SK-N-SH (cell line): ENCODE measurements around the gene ITGA6. TPM values are rescaled to one million over a fixed set of nuclear protein-coding genes. Genes with fewer than 3 reads are reported as not detected.

Experiments
- CTCF ChIA-PET: fragments of 300-600, 350-600 bp; formaldehyde crosslinking; extraction: SDS; loops from one replicate; lab custom pipeline; 2021; lab: Yijun Ruan, JAX
- POLR2A ChIA-PET: fragments of 350-600 bp; sonication (Branson Sonifier 250); formaldehyde crosslinking; extraction: SDS; loops from one replicate; lab custom pipeline; 2020; ENCODE audit warnings: antibody characterized with exemption, inconsistent platforms; lab: Yijun Ruan, JAX
- DNase-seq: peaks from one replicate; pipeline ENCODE4 v3.0.0; 2012
- H2AFZ ChIP-seq: fragments of 200-600 bp; sonication (generic); 2 replicates; pipeline ENCODE4 v1.8.1; 2016; ENCODE audit warnings: antibody characterized with exemption, mild to moderate bottlenecking, low read depth
- H3F3A ChIP-seq: fragments of 200-600 bp; sonication (generic); replicated peaks from 2 replicates; pipeline ENCODE3; 2016; ENCODE audit warnings: antibody characterized with exemption, mild to moderate bottlenecking; ENCODE audit not compliant: insufficient read depth
- H3K27ac ChIP-seq, 2 experiments: fragments of 200-500 bp in 1 of 2; fragments of 200-600 bp in 1 of 2; sonication (Bioruptor generic) in 1 of 2; sonication (generic), shearing (Covaris generic) in 1 of 2; 2 replicates each; pipeline versions ENCODE4 v1.5.1 to v1.6.1; 2014 to 2016; ENCODE audit warnings: low read depth in 2 of 2, inconsistent platforms in 1 of 2, low read length in 1 of 2, mild to moderate bottlenecking in 1 of 2, mixed read lengths in 1 of 2
- H3K27me3 ChIP-seq: fragments of 200-600 bp; sonication (generic), shearing (Covaris generic); 2 replicates; pipeline ENCODE4 v1.6.1; 2016; ENCODE audit warnings: mixed run types; ENCODE audit not compliant: insufficient read depth
- H3K36me3 ChIP-seq, 2 experiments: fragments of 200-500 bp in 1 of 2; fragments of 200-600 bp in 1 of 2; sonication (Bioruptor generic) in 1 of 2; sonication (generic) in 1 of 2; replicated peaks in 1 of 2; 2 replicates each; pipeline versions ENCODE3 to v1.5.1; 2014 to 2016; ENCODE audit warnings: low read length in 1 of 2, mild to moderate bottlenecking in 1 of 2; ENCODE audit not compliant: insufficient read depth in 2 of 2, control insufficient read depth in 1 of 2
- H3K4me1 ChIP-seq, 2 experiments: fragments of 200-500 bp in 1 of 2; fragments of 200-600 bp in 1 of 2; sonication (Bioruptor generic) in 1 of 2; sonication (generic), shearing (Covaris generic) in 1 of 2; 2 replicates each; pipeline versions ENCODE4 v1.5.1 to v1.6.1; 2014 to 2016; ENCODE audit warnings: low read depth in 1 of 2, low read length in 1 of 2, mixed run types in 1 of 2; ENCODE audit not compliant: insufficient read depth in 2 of 2, control insufficient read depth in 1 of 2
- H3K4me2 ChIP-seq: fragments of 200-600 bp; sonication (generic), shearing (Covaris generic); 2 replicates; pipeline ENCODE4 v1.6.1; 2017; ENCODE audit warnings: mixed run types
- H3K4me3 ChIP-seq, 2 experiments: fragments of 200-500 bp in 1 of 2; fragments of 200-600 bp in 1 of 2; sonication (Bioruptor generic) in 1 of 2; sonication (generic), shearing (Covaris generic) in 1 of 2; 2 replicates each; pipeline versions ENCODE4 v1.5.1 to v1.8.1; 2014 to 2016; ENCODE audit warnings: low read depth in 2 of 2, inconsistent platforms in 1 of 2, low read length in 1 of 2, mild to moderate bottlenecking in 1 of 2, mixed read lengths in 1 of 2, moderate library complexity in 1 of 2
- H3K79me2 ChIP-seq: fragments of 200-600 bp; sonication (generic); 2 replicates; pipeline ENCODE4 v1.8.1; 2017; ENCODE audit warnings: mild to moderate bottlenecking; ENCODE audit not compliant: insufficient read depth
- H3K9ac ChIP-seq: fragments of 200-600 bp; sonication (generic); 2 replicates; pipeline ENCODE4 v1.6.1; 2017; ENCODE audit warnings: mixed run types
- H3K9me2 ChIP-seq: fragments of 200-600 bp; sonication (generic); 2 replicates; pipeline ENCODE4 v1.6.1; 2017; ENCODE audit warnings: mixed run types
- H3K9me3 ChIP-seq: fragments of 200-600 bp; sonication (generic); 2 replicates; pipeline ENCODE4 v1.6.1; 2017; ENCODE audit warnings: mixed run types, mild to moderate bottlenecking, moderate library complexity
- H4K20me1 ChIP-seq: fragments of 200-600 bp; sonication (generic); 2 replicates; pipeline ENCODE4 v1.6.1; 2017; ENCODE audit warnings: mild to moderate bottlenecking, mixed run types; ENCODE audit not compliant: insufficient read depth
- ELF1 ChIP-seq: IDR thresholded peaks from 2 replicates; pipeline ENCODE4 v1.4.0; 2012
- EP300 ChIP-seq, 2 experiments: IDR thresholded peaks; 2 replicates each; pipeline versions ENCODE4 v1.4.0 to v1.6.1; 2012; ENCODE audit warnings: borderline replicate concordance in 1 of 2, low read depth in 1 of 2, low read length in 1 of 2
- EZH2phosphoT487 ChIP-seq: fragments of 200-600 bp; sonication (generic); IDR thresholded peaks from 2 replicates; pipeline ENCODE4 v1.6.1; 2017; ENCODE audit warnings: low read depth, mixed run types, mild to moderate bottlenecking, antibody characterized with exemption, moderate library complexity, borderline replicate concordance
- FOXJ3 ChIP-seq: sonication (generic); formaldehyde crosslinking; IDR thresholded peaks from 2 replicates; pipeline ENCODE4 v1.5.1; 2020; ENCODE audit warnings: mild to moderate bottlenecking, missing genetic modification reagents
- GABPA ChIP-seq: IDR thresholded peaks from 2 replicates; pipeline ENCODE4 v1.4.0; 2012; ENCODE audit warnings: low read depth, mild to moderate bottlenecking
- JUND ChIP-seq: IDR thresholded peaks from 2 replicates; pipeline ENCODE4 v1.4.0; 2012
- NRF1 ChIP-seq: IDR thresholded peaks from 2 replicates; pipeline ENCODE4 v1.6.1; 2012; ENCODE audit warnings: low read depth, mild to moderate bottlenecking, low read length
- POLR2AphosphoS5 ChIP-seq: IDR thresholded peaks from 2 replicates; pipeline ENCODE4 v1.6.1; 2012; ENCODE audit warnings: low read depth, low read length
- RAD21 ChIP-seq: IDR thresholded peaks from 2 replicates; pipeline ENCODE4 v1.6.1; 2012; ENCODE audit warnings: mild to moderate bottlenecking, low read length
- RFX5 ChIP-seq: IDR thresholded peaks from 2 replicates; pipeline ENCODE4 v1.6.1; 2012; ENCODE audit warnings: mild to moderate bottlenecking, improper control_type of control experiment, low read length
- RXRA ChIP-seq: IDR thresholded peaks from 2 replicates; pipeline ENCODE4 v1.4.0; 2012; ENCODE audit warnings: low read depth, mild to moderate bottlenecking, borderline replicate concordance
- TAF1 ChIP-seq: IDR thresholded peaks from 2 replicates; pipeline ENCODE4 v1.6.1; 2012; ENCODE audit warnings: low read depth, mild to moderate bottlenecking, low read length, moderate library complexity, borderline replicate concordance
- TCF12 ChIP-seq: IDR thresholded peaks from 2 replicates; pipeline ENCODE4 v1.4.0; 2012
- TEAD4 ChIP-seq: IDR thresholded peaks from 2 replicates; pipeline ENCODE4 v1.4.0; 2012; ENCODE audit warnings: mild to moderate bottlenecking, borderline replicate concordance; ENCODE audit not compliant: insufficient read depth
- WGBS: methylation state at CpG from one replicate; pipeline ENCODE4 v1.1.6; 2017; ENCODE audit warnings: low lambda C conversion rate; 5-methylcytosine and 5-hydroxymethylcytosine counted together
- polyA plus RNA-seq, 3 experiments: library from polyadenylated mRNA; depleted of rRNA; stranded (reverse); fragments of >200 nt; gene quantifications; 2 replicates each; pipeline ENCODE4 v1.2.3, GENCODE V29; 2012
- TF ChIP-seq, protein P1 (sequence below): fragments of 150-350 bp; IDR thresholded peaks from 2 replicates; pipeline ENCODE4 v1.6.1; 2016; ENCODE audit warnings: mild to moderate bottlenecking, low read depth, low read length
- TF ChIP-seq, protein P2 (sequence below): IDR thresholded peaks from 2 replicates; pipeline ENCODE4; 2012
- TF ChIP-seq, protein P3 (sequence below): IDR thresholded peaks from 2 replicates; pipeline ENCODE4 v1.4.0; 2012; ENCODE audit warnings: low read depth, borderline replicate concordance
- TF ChIP-seq, protein P4 (sequence below): fragments of 150-350 bp; IDR thresholded peaks from 2 replicates; pipeline ENCODE4 v1.6.1; 2017; ENCODE audit warnings: antibody characterized with exemption, low read length, low read depth, borderline replicate concordance
- TF ChIP-seq, protein P5 (sequence below): fragments of 200-600 bp; sonication (generic); IDR thresholded peaks from 2 replicates; pipeline ENCODE4 v1.6.1; 2017; ENCODE audit warnings: antibody characterized with exemption, mild to moderate bottlenecking, moderate library complexity

ITGA6 gene
- polyA plus RNA-seq, 1 of the 3 experiments (the other 2 are of a cell fraction), result 26.0 TPM

DNA sequence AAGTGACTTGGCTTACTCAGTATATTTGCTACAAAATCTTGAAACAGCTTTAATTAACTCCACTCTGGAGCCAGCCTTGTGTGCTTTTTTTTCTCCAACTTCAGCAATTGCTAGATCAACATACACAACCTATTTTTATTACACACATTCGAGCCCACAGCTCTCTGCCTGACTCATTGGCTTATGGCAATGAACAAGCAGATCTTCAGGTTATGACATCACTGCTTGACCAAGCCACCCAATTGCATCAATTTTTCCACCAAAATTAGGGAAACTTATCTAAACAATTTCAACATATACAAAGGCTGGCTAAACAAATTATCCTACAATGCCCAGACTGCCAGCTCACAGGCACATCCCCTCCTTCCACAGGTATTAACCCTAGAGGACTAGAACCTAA is 88.9 kb downstream of the ITGA6 start:
- H3K36me3 ChIP-seq, result peaks cover 0 to 5% of the 10 kb centered on the region in 2 experiments
- POLR2A ChIA-PET, result no interaction called here
- TF ChIP-seq, protein P1, sequence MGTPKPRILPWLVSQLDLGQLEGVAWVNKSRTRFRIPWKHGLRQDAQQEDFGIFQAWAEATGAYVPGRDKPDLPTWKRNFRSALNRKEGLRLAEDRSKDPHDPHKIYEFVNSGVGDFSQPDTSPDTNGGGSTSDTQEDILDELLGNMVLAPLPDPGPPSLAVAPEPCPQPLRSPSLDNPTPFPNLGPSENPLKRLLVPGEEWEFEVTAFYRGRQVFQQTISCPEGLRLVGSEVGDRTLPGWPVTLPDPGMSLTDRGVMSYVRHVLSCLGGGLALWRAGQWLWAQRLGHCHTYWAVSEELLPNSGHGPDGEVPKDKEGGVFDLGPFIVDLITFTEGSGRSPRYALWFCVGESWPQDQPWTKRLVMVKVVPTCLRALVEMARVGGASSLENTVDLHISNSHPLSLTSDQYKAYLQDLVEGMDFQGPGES, result no peak
- TF ChIP-seq GABPA (no peak), POLR2AphosphoS5 (no peak), JUND (no peak), RAD21 (no peak), RFX5 (no peak), RXRA (no peak), TCF12 (no peak), TAF1 (no peak), TEAD4 (no peak), NRF1 (no peak), ELF1 (no peak), FOXJ3 (CRISPR knock-in tag) (no peak), EP300 (IDR thresholded peaks at IDR 0.05; ENCODE audit: borderline replicate concordance in 1 of 2, low read depth in 1 of 2, low read length in 1 of 2) (no peak), EZH2phosphoT487 (no peak)
- TF ChIP-seq, protein P2, sequence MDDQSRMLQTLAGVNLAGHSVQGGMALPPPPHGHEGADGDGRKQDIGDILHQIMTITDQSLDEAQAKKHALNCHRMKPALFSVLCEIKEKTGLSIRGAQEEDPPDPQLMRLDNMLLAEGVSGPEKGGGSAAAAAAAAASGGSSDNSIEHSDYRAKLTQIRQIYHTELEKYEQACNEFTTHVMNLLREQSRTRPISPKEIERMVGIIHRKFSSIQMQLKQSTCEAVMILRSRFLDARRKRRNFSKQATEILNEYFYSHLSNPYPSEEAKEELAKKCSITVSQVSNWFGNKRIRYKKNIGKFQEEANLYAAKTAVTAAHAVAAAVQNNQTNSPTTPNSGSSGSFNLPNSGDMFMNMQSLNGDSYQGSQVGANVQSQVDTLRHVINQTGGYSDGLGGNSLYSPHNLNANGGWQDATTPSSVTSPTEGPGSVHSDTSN, result no peak
- TF ChIP-seq, protein P3, sequence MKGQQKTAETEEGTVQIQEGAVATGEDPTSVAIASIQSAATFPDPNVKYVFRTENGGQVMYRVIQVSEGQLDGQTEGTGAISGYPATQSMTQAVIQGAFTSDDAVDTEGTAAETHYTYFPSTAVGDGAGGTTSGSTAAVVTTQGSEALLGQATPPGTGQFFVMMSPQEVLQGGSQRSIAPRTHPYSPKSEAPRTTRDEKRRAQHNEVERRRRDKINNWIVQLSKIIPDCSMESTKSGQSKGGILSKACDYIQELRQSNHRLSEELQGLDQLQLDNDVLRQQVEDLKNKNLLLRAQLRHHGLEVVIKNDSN, result no peak
- TF ChIP-seq, protein P4, sequence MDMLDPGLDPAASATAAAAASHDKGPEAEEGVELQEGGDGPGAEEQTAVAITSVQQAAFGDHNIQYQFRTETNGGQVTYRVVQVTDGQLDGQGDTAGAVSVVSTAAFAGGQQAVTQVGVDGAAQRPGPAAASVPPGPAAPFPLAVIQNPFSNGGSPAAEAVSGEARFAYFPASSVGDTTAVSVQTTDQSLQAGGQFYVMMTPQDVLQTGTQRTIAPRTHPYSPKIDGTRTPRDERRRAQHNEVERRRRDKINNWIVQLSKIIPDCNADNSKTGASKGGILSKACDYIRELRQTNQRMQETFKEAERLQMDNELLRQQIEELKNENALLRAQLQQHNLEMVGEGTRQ, result no peak
- TF ChIP-seq, protein P5, sequence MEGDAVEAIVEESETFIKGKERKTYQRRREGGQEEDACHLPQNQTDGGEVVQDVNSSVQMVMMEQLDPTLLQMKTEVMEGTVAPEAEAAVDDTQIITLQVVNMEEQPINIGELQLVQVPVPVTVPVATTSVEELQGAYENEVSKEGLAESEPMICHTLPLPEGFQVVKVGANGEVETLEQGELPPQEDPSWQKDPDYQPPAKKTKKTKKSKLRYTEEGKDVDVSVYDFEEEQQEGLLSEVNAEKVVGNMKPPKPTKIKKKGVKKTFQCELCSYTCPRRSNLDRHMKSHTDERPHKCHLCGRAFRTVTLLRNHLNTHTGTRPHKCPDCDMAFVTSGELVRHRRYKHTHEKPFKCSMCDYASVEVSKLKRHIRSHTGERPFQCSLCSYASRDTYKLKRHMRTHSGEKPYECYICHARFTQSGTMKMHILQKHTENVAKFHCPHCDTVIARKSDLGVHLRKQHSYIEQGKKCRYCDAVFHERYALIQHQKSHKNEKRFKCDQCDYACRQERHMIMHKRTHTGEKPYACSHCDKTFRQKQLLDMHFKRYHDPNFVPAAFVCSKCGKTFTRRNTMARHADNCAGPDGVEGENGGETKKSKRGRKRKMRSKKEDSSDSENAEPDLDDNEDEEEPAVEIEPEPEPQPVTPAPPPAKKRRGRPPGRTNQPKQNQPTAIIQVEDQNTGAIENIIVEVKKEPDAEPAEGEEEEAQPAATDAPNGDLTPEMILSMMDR, result no peak
- TF ChIP-seq, all 33 proteins: peak for 0
- WGBS, result 26% methylated on average over 1 of the region's 1 CpG
- Histone ChIP-seq H3K4me3 (no peak overlapping the region), H3F3A (no peaks in the 10 kb centered on the region), H3K79me2 (no peaks in the 10 kb centered on the region), H3K4me1 (no peaks in the 10 kb centered on the region), H3K9me3 (peaks cover 6% of the 10 kb centered on the region; the same call in 1 of the 2 replicates), H3K9me2 (no peaks in the 10 kb centered on the region), H3K27ac (no peak overlapping the region), H2AFZ (no peak overlapping the region), H3K9ac (no peak overlapping the region), H4K20me1 (no peaks in the 10 kb centered on the region), H3K4me2 (no peak overlapping the region), H3K27me3 (no peaks in the 10 kb centered on the region)
- CTCF ChIA-PET, result no interaction called here
- DNase-seq, result no peak
